Measurements from ENCODE around the gene SDHAF3. TPM values are rescaled to one million over a fixed set of nuclear protein-coding genes. Genes with fewer than 3 reads are reported as not detected.
A peak's percentile ranks its signal among the peaks of the same experiment; 100 is the strongest.
"Not testable (repeated sequence)": the region's sequence is repeated elsewhere in the genome, so short reads cannot be mapped to it uniquely, and the experiment has no call there.

SDHAF3 gene
- polyA plus RNA-seq (26.0 and 28.3 TPM in 2 replicates), polyA minus RNA-seq (17.0 and 18.6 TPM in 2 replicates)

DNA sequence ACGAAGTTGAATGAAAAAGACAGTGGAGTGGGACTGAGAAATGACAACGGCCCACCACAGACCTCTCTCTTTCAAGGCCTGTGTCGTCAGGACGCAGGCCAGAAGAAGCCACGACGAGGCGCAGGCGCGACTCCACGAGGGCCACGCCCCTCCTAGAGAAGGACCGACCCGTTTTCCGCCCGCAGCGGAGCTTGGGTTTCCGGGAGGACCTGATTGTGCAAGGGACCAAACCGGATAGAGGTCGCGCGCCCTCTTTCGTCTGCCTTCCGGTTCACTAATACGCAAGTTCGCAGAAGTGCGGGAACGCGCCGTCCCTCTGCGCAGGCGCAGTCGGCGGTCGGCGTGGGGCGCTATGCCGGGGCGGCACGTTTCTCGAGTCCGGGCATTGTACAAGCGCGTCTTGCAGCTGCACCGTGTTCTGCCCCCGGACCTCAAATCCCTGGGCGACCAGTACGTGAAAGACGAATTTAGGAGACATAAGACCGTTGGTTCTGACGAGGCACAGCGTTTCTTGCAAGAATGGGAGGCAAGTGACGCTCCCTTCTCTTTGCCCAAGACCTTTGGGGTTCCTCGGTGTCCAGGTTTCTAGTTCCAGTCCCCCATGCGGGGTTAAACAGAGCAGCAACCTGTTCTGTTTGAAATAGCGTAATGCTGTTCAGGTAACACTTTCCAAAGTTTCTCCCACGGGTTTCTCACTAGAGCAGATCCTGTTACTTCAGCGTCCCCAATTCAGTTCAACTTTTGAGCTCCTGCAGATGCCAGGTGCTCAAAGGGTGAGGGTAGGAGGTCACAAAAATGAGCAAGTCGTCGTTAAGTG lies at the start of gene SDHAF3:
SDHAF3 (plus strand) TSS at position 327 of the 817 bp plus-strand sequence; CDS start at position 353, 26 bp downstream.
- peaks cover 20% of the 10 kb centered on the region for H3K79me2 ChIP-seq (replicated peaks; ENCODE audit: insufficient read depth, low read length)
- no peaks in the 10 kb centered on the region for H3K27me3 ChIP-seq (ENCODE audit: insufficient read depth, low read depth, low read length)
- no peaks in the 10 kb centered on the region for H3K9me3 ChIP-seq (ENCODE audit: low read length)
- H3K4me3 ChIP-seq (ENCODE audit: low read length), result peak within 1 kb of the TSS; percentile 72
- TF ChIP-seq, protein P1, sequence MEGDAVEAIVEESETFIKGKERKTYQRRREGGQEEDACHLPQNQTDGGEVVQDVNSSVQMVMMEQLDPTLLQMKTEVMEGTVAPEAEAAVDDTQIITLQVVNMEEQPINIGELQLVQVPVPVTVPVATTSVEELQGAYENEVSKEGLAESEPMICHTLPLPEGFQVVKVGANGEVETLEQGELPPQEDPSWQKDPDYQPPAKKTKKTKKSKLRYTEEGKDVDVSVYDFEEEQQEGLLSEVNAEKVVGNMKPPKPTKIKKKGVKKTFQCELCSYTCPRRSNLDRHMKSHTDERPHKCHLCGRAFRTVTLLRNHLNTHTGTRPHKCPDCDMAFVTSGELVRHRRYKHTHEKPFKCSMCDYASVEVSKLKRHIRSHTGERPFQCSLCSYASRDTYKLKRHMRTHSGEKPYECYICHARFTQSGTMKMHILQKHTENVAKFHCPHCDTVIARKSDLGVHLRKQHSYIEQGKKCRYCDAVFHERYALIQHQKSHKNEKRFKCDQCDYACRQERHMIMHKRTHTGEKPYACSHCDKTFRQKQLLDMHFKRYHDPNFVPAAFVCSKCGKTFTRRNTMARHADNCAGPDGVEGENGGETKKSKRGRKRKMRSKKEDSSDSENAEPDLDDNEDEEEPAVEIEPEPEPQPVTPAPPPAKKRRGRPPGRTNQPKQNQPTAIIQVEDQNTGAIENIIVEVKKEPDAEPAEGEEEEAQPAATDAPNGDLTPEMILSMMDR (IDR thresholded peaks at IDR 0.05; ENCODE audit: poor library complexity, severe bottlenecking), result peak; percentile 54
- TF ChIP-seq, protein P2, sequence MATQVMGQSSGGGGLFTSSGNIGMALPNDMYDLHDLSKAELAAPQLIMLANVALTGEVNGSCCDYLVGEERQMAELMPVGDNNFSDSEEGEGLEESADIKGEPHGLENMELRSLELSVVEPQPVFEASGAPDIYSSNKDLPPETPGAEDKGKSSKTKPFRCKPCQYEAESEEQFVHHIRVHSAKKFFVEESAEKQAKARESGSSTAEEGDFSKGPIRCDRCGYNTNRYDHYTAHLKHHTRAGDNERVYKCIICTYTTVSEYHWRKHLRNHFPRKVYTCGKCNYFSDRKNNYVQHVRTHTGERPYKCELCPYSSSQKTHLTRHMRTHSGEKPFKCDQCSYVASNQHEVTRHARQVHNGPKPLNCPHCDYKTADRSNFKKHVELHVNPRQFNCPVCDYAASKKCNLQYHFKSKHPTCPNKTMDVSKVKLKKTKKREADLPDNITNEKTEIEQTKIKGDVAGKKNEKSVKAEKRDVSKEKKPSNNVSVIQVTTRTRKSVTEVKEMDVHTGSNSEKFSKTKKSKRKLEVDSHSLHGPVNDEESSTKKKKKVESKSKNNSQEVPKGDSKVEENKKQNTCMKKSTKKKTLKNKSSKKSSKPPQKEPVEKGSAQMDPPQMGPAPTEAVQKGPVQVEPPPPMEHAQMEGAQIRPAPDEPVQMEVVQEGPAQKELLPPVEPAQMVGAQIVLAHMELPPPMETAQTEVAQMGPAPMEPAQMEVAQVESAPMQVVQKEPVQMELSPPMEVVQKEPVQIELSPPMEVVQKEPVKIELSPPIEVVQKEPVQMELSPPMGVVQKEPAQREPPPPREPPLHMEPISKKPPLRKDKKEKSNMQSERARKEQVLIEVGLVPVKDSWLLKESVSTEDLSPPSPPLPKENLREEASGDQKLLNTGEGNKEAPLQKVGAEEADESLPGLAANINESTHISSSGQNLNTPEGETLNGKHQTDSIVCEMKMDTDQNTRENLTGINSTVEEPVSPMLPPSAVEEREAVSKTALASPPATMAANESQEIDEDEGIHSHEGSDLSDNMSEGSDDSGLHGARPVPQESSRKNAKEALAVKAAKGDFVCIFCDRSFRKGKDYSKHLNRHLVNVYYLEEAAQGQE (IDR thresholded peaks at IDR 0.05; ENCODE audit: borderline replicate concordance), result peak; percentile 58
- TF ChIP-seq EZH2 (IDR thresholded peaks at IDR 0.05; ENCODE audit: borderline replicate concordance, insufficient read depth, low read length, poor library complexity, severe bottlenecking), result no peak
- peak; percentile 45 for TF ChIP-seq RAD21 (conservative IDR thresholded peaks at IDR 0.05)
- TF ChIP-seq TAF1 (IDR thresholded peaks at IDR 0.05; ENCODE audit: low read depth), result peak; percentile 83
- TF ChIP-seq MXI1 (conservative IDR thresholded peaks at IDR 0.05; ENCODE audit: poor library complexity, severe bottlenecking), result peak; percentile 94
- TF ChIP-seq POLR2AphosphoS5 (IDR thresholded peaks at IDR 0.05), result peak; percentile 95
- TF ChIP-seq EP300 (conservative IDR thresholded peaks at IDR 0.05; ENCODE audit: poor library complexity, severe bottlenecking), result peak; percentile 77
- TF ChIP-seq SMC3 (conservative IDR thresholded peaks at IDR 0.05; ENCODE audit: poor library complexity), result peak; percentile 51
- no peaks in the 10 kb centered on the region for H4K20me1 ChIP-seq (ENCODE audit: insufficient read depth)
- peak within 1 kb of the TSS; percentile 75 for H3K9ac ChIP-seq (ENCODE audit: low read length)
- no peaks in the 10 kb centered on the region for H3K36me3 ChIP-seq (ENCODE audit: insufficient read depth, low read length)
- peak within 1 kb of the TSS; percentile 96 for H3K4me2 ChIP-seq (ENCODE audit: low read length)
- H3F3A ChIP-seq (ENCODE audit: insufficient read depth, low read length, poor library complexity, severe bottlenecking), result no peaks in the 10 kb centered on the region
- H3K27ac ChIP-seq (ENCODE audit: low read length), result peak within 1 kb of the TSS; percentile 78
- peak within 1 kb of the TSS; percentile 84 for H2AFZ ChIP-seq (ENCODE audit: low read depth, low read length)
- no peaks in the 10 kb centered on the region for H3K9me2 ChIP-seq (ENCODE audit: insufficient read depth, low read length)

DNA sequence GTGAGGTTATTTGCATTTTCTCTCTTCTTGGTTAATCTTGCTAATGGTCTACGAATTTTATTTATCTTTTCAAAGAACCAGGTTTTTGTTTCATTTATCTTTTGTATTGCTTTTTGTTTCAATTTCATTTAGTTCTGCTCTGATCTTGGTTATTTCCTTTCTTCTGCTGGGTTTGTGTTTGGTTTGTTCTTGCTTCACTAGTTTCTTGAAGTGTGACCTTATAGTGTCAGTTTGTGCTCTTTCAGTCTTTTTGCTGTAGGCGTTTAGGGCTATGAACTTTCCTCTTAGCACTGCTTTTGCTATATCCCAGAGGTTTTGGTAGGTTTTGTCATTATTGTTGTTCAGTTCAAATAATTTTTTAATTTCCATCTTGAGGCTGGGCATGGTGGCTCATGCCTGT lies 45.5 kb upstream of the SDHAF3 start:
- H3K4me3 ChIP-seq (ENCODE audit: low read length); H3K4me2 ChIP-seq (ENCODE audit: low read length); H4K20me1 ChIP-seq (ENCODE audit: insufficient read depth); H3K36me3 ChIP-seq (ENCODE audit: insufficient read depth, low read length); H3K9me2 ChIP-seq (ENCODE audit: insufficient read depth, low read length); H2AFZ ChIP-seq (ENCODE audit: low read depth, low read length); H3K79me2 ChIP-seq (replicated peaks; ENCODE audit: insufficient read depth, low read length); H3K9ac ChIP-seq (ENCODE audit: low read length); H3F3A ChIP-seq (ENCODE audit: insufficient read depth, low read length, poor library complexity, severe bottlenecking); H3K9me3 ChIP-seq (ENCODE audit: low read length); H3K27ac ChIP-seq (ENCODE audit: low read length); H3K27me3 ChIP-seq (ENCODE audit: insufficient read depth, low read depth, low read length): not testable (repeated sequence)
